DMS53 treated with DMSO at 0.1 percent for 48 hours (cell line): ENCODE results near the gene POLH.
"Not testable (repeated sequence)": the region's sequence is repeated elsewhere in the genome, so short reads cannot be mapped to it uniquely, and the experiment has no call there.

Experiments
- DNase-seq: peaks from one replicate; lab custom pipeline; 2025; ENCODE audit not compliant: unreplicated experiment; lab: John Stamatoyannopoulos, UW

POLH gene

DNA sequence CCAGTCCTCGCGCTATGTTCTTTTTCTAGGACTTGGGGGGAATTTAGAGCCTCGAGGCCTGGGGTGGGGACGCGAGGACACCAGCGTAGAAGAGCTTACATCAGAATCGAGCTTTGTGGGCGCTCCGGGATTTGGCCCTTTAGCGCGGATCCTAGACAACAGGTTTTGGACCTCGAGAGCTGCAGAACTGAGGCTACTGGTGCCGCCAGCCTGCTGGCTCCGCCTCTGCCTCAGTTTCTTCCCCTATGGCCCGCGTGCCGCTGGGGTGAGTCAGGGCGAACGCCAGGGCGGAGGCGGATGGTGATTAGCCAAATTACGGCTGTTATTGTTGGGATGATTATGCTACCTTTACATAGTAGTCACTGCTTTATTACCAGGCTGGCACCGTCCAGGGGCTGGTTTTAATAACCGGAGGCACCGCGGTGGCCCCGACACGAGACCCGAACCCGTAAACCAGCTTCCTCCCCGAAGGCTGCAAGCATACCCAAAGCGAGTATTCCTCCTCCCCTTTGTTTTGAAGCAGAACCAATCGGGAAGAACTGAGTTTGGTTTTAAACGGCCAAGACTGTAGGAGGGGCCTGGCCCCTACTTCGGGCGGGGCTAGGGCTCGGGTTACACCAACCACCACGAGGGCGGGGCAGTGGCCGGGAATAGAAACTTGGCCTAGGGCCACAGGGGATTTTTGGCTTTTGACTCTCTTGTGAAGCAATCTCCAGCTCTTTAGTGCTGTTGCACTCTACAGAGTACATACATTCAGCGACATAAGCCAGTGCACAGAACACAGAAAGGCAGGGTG lies 53.7 kb downstream of the POLH start:
- peak; percentile 94 for DNase-seq

- no peak for DNase-seq
Measured at GRCh38 chr6:43630980-43631619, 55.1 kb downstream of the POLH start.

DNA sequence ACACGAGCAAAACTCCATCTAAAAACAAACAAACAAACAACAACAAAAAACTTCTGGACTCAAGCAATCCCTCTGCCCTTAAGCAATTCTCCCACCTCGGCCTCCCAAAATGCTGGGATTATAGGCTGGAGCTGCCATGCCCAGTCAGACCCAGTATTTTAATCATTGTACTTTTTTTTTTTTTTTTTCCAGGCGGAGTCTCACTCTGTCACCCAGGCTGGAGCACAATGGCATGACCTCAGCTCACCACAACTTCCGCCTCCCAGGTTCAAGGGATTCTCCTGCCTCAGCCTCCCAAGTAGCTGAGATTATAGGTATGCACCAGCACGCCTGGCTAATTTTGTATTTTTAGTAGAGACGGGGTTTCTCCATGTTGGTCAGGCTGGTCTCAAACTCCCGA lies 57.0 kb downstream of the POLH start:
- DNase-seq, result not testable (repeated sequence)

GRCh38 chr6:43634702-43635303 lies 58.8 kb downstream of the POLH start:
- no peak for DNase-seq

DNA sequence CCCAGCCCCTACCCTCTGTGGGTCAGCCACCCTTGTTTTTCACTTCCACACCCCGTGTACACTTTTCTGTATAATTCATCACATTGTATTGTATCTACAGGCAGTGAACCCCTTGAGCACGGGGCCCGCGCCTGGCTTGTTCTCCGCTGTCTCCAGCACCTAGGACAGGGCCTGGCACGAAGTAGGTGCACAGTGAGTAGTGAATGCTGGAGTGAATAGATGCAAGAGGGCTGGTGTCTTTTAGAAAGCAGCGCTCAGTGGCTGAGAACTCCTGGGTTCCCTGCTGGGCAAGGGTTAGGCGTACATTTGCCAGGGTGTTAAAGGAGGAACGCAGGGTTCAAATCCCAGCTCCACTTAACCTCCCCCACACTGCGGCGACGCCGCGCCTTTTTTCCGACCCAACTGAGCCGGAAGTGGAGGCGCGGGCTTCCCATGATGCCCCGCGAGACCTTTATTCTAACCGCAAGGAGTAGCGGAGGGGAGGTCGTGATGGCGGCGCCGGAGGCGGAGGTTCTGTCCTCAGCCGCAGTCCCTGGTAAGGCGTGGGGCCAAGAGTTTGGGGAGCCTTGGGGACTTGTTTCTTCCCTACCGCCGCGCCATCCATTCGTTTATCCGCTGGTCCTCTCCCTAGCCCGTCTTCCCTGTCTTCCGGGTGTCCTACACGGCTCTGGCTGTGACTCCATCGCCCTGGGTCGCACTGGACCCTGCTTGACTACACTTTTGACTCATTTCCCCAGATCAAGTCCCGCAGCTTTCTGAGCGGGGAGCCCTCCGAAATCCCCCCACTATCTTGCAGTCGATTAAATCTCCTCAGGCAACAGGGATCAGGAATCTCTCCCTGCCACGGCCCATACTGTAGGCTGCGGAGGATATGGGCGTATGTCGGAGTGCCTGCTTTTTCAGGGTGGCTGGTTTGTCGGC lies 59.7 kb downstream of the POLH start, which contains the start of gene MAD2L1BP:
MAD2L1BP (plus strand) TSS at position 454 of the 921 bp plus-strand sequence; CDS start at position 490, 36 bp downstream.
- DNase-seq, result peak; percentile 69

DNA sequence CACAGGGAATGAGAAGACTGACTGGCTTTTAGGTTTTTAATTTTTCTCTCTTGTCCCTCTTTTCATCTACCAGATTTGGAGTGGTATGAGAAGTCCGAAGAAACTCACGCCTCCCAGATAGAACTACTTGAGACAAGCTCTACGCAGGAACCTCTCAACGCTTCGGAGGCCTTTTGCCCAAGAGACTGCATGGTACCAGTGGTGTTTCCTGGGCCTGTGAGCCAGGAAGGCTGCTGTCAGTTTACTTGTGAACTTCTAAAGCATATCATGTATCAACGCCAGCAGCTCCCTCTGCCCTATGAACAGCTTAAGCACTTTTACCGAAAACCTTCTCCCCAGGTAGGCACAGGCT lies 60.3 kb downstream of the POLH start:
- no peak for DNase-seq

DNA sequence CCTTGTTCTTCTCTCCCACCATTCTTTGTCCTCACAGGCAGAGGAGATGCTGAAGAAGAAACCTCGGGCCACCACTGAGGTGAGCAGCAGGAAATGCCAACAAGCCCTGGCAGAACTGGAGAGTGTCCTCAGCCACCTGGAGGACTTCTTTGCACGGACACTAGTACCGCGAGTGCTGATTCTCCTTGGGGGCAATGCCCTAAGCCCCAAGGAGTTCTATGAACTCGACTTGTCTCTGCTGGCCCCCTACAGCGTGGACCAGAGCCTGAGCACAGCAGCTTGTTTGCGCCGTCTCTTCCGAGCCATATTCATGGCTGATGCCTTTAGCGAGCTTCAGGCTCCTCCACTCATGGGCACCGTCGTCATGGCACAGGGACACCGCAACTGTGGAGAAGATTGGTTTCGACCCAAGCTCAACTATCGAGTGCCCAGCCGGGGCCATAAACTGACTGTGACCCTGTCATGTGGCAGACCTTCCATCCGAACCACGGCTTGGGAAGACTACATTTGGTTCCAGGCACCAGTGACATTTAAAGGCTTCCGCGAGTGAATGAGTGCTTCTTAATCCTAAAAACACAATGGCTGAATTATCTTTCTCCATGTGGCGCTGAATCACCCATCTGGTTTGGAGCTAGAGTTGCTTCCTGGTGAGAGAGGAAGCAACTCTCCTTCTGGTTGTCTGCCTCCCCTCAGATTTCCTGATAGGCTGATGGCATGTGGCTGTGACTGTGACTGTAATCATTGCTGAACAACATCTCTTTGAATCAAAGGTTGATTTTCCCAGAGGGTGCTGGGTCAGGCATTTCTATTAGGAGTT lies 64.2 kb downstream of the POLH start:
- no peak for DNase-seq

GRCh38 chr6:43644940-43645612 lies 69.1 kb downstream of the POLH start, which contains the start of gene RSPH9:
Gene RSPH9 (plus strand): TSS chr6:43645036. CDS start chr6:43645099, 63 bp downstream.
- DNase-seq, result peak; percentile 51

DNA sequence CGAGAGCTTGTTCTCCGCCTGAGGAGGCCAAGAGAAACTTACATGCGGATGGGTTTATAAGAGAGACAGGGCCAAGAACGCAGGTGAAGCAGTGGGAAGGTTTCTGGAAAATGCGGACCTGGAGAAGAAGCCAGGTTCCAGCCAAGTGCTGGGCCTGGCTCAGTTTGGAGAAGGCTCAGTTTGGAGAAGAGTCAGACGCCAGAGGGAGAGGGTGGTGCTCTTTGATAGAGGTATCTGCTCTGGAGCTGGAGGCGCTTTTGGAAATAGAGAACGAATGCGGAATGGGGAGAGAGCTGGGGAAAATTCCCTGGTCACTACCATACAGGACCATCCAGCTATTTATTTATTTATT lies 69.6 kb downstream of the POLH start:
- peak; percentile 51 for DNase-seq

GRCh38 chr6:43647613-43648012 lies 71.6 kb downstream of the POLH start:
- DNase-seq, result no peak

DNA sequence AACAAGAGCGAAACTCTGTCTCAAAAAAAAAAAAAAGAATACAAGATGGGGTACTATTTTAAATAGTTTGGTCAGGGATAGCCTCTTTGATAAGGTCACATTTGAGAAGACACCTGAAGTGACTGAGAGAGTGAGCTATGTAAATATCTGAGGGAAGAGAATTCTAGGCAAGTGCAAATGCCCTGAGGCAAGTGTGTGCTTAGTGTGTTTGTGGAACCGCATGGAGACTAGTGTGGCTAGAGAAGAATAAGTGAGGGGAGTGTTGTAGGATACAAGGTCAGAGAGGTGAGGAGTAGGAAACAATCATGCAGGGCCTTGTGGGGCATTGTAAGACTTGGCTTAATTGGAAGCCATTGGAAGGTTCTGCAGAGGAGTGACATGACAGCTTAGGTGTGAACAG lies 72.3 kb downstream of the POLH start:
- no peak for DNase-seq

- not testable (repeated sequence) for DNase-seq
Measured at GRCh38 chr6:43652822-43653221, 76.8 kb downstream of the POLH start.

- DNase-seq, result no peak
Measured at GRCh38 chr6:43657221-43657802, 81.3 kb downstream of the POLH start.

- no peak for DNase-seq
Measured at GRCh38 chr6:43658161-43658560, 82.2 kb downstream of the POLH start.

DNA sequence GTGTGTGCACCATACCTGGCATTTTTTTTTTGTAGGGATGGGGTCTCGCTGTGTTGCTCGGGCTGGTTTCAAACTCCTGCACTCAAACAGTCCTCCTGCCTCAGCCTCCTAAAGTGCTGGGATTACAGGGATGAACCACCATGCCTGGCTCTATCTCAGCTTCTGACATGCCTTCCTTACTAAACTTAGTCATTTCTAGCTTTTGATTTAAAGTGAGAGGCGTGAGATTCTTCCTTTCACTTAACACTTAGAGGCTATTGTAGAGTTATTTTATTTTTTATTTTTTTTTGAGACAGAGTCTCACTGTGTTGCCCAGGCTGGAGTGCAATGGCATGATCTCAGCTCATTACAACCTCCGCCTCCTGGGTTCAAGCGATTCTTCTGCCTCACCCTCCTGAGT lies 87.0 kb downstream of the POLH start:
- not testable (repeated sequence) for DNase-seq
